CD1c-positive myeloid dendritic cell (primary cell): ENCODE data around the gene OR2L8.
A peak's percentile ranks its signal among the peaks of the same experiment; 100 is the strongest.

Experiments used
- DNase-seq: peaks from one replicate; pipeline ENCODE4 v3.0.0-alpha.2; 2016; ENCODE audit errors: extremely low spot score

Gene OR2L8

GRCh38 chr1:247966532-247967204 lies 18.0 kb downstream of the OR2L8 start:
- peak; percentile 5 for DNase-seq

GRCh38 chr1:247992986-247993385 lies 44.3 kb downstream of the OR2L8 start:
- no peak for DNase-seq

- DNase-seq, result no peak
Observed at GRCh38 chr1:247998811-247999210, 50.2 kb downstream of the OR2L8 start.
